GM12878 (cell line): ENCODE data around the gene TMX3. TPM values are rescaled to one million over a fixed set of nuclear protein-coding genes. Genes with fewer than 3 reads are reported as not detected.

Source experiments
- ATAC-seq: fragments of 200-7000 bp; cut with Tn5 transposase; 3 replicates; pipeline ENCODE4 v1.9.1; 2020; ENCODE audit warnings: mild to moderate bottlenecking, moderate library complexity
- BruUV-seq: library from RNA; stranded (reverse); fragments of 400-500 nt; replicated peaks from 2 replicates; lab custom pipeline; 2021; lab: Mats Ljungman, UMichigan
- CTCF ChIA-PET: fragments of 300-600 bp; sonication (Branson Sonifier 250); formaldehyde crosslinking; extraction: SDS; loops from one replicate; lab custom pipeline; 2021; ENCODE audit warnings: inconsistent platforms; lab: Yijun Ruan, JAX
- POLR2A ChIA-PET: fragments of 350-600 bp; formaldehyde crosslinking; extraction: SDS; loops from one replicate; lab custom pipeline; 2021; ENCODE audit warnings: inconsistent platforms; lab: Charles Lee
- RAD21 ChIA-PET: fragments of 300-600 bp; sonication (Branson Sonifier 250); formaldehyde crosslinking; loops from one replicate; lab custom pipeline; 2023; ENCODE audit warnings: antibody characterized with exemption; ENCODE audit not compliant: unreplicated experiment; lab: Charles Lee
- SMC1A ChIA-PET: fragments of 300-600 bp; sonication (Branson Sonifier 250); formaldehyde crosslinking; loops from one replicate; lab custom pipeline; 2023; ENCODE audit not compliant: unreplicated experiment, uncharacterized antibody; lab: Charles Lee
- DNase-seq: peaks from one replicate; pipeline ENCODE4 v3.0.0-alpha.2; 2011; ENCODE audit warnings: low read depth, low spot score
- FAIRE-seq: peaks from 3 replicates; lab custom pipeline; 2011; peaks lifted over from hg19 to GRCh38; lab: Jason Lieb, UNC
- H2AFZ ChIP-seq: 2 replicates; pipeline ENCODE4 v1.6.0; 2011; ENCODE audit warnings: low read depth, low read length, control low read depth; ENCODE audit not compliant: control insufficient read depth
- H3K27ac ChIP-seq: 2 replicates; pipeline ENCODE4 v1.5.1; 2011; ENCODE audit warnings: control low read depth; ENCODE audit not compliant: control insufficient read depth, insufficient read depth
- H3K27me3 ChIP-seq, 2 experiments: replicated peaks in 1 of 2; 2 replicates each; pipeline versions ENCODE4 v1.6.0 to v1.6.1; 2011; ENCODE audit warnings: low read length in 1 of 2; ENCODE audit not compliant: control insufficient read depth in 2 of 2, insufficient read depth in 2 of 2
- H3K36me3 ChIP-seq, 2 experiments: 2 replicates each; pipeline ENCODE4 v1.5.1; 2011; ENCODE audit warnings: low read length in 1 of 2; ENCODE audit not compliant: control insufficient read depth in 2 of 2, insufficient read depth in 2 of 2
- H3K4me1 ChIP-seq: 2 replicates; pipeline ENCODE4 v1.6.1; 2011; ENCODE audit warnings: mild to moderate bottlenecking, low read length, moderate library complexity, mixed read lengths; ENCODE audit not compliant: control insufficient read depth, insufficient read depth
- H3K4me2 ChIP-seq: 2 replicates; pipeline ENCODE4 v1.6.0; 2011; ENCODE audit warnings: control low read depth; ENCODE audit not compliant: control insufficient read depth, insufficient read depth
- H3K4me3 ChIP-seq: fragments of 200-600 bp; sonication (generic); 2 replicates; pipeline ENCODE4 v1.5.1; 2016
- H3K79me2 ChIP-seq: 2 replicates; pipeline ENCODE4 v1.6.0; 2011; ENCODE audit warnings: low read length; ENCODE audit not compliant: control insufficient read depth, insufficient read depth
- H3K9ac ChIP-seq: 2 replicates; pipeline ENCODE4 v1.8.0; 2011; ENCODE audit warnings: low read length, control low read depth, mixed read lengths; ENCODE audit not compliant: control insufficient read depth, insufficient read depth
- H3K9me3 ChIP-seq: replicated peaks from 3 replicates; pipeline ENCODE4 v1.5.1; 2011; ENCODE audit warnings: mild to moderate bottlenecking, low read length; ENCODE audit not compliant: control insufficient read depth, insufficient read depth
- H4K20me1 ChIP-seq: 2 replicates; pipeline ENCODE4 v1.6.0; 2011; ENCODE audit not compliant: control insufficient read depth, insufficient read depth
- CBFB ChIP-seq: IDR thresholded peaks from 2 replicates; pipeline ENCODE4 v1.6.1; 2016; ENCODE audit warnings: antibody characterized with exemption, low read depth
- CHD4 ChIP-seq: fragments of 200-600 bp; sonication (generic); IDR thresholded peaks from 2 replicates; pipeline ENCODE4 v1.6.1; 2016; ENCODE audit warnings: mild to moderate bottlenecking
- EED ChIP-seq: sonication (generic); IDR thresholded peaks from 2 replicates; pipeline ENCODE4 v1.6.1; 2016; ENCODE audit warnings: antibody characterized with exemption, low read depth
- HCFC1 ChIP-seq: fragments of 150-350 bp; IDR thresholded peaks from 2 replicates; pipeline ENCODE4 v1.6.1; 2014; ENCODE audit warnings: low read length
- IKZF2 ChIP-seq, 2 experiments: fragments of 450-650 bp; IDR thresholded peaks; 2 replicates each; pipeline ENCODE4 v1.6.1; 2017; ENCODE audit warnings: mild to moderate bottlenecking in 2 of 2, moderate library complexity in 2 of 2
- LARP7 ChIP-seq: fragments of 450-650 bp; IDR thresholded peaks from 2 replicates; pipeline ENCODE4 v1.6.1; 2017; ENCODE audit warnings: mild to moderate bottlenecking
- NBN ChIP-seq: fragments of 450-650 bp; IDR thresholded peaks from 2 replicates; pipeline ENCODE4 v1.6.1; 2016
- NFIC ChIP-seq: IDR thresholded peaks from 2 replicates; pipeline ENCODE4 v1.6.1; 2012; ENCODE audit warnings: low read depth, mild to moderate bottlenecking, inconsistent platforms, low read length, moderate library complexity
- PML ChIP-seq: IDR thresholded peaks from 2 replicates; pipeline ENCODE4 v1.6.1; 2012; ENCODE audit warnings: low read length, inconsistent platforms
- SMAD1 ChIP-seq: fragments of 450-650 bp; IDR thresholded peaks from 2 replicates; pipeline ENCODE4 v1.6.1; 2018; ENCODE audit warnings: mild to moderate bottlenecking, low read depth; ENCODE audit not compliant: partially characterized antibody
- SMARCA5 ChIP-seq: fragments of 450-650 bp; IDR thresholded peaks from 2 replicates; pipeline ENCODE4 v1.6.1; 2017; ENCODE audit warnings: mild to moderate bottlenecking
- SPI1 ChIP-seq: IDR thresholded peaks from 2 replicates; pipeline ENCODE4 v1.6.1; 2011; ENCODE audit warnings: low read depth, mild to moderate bottlenecking, low read length, moderate library complexity, borderline replicate concordance; ENCODE audit not compliant: insufficient read depth
- SRF ChIP-seq, 2 experiments: IDR thresholded peaks; 2 replicates each; pipeline ENCODE4 v1.6.1; 2011; ENCODE audit warnings: low read depth in 2 of 2, low read length in 2 of 2, mild to moderate bottlenecking in 1 of 2, moderate library complexity in 1 of 2
- TCF12 ChIP-seq: IDR thresholded peaks from 2 replicates; pipeline ENCODE4 v1.6.1; 2011; ENCODE audit warnings: low read depth, mild to moderate bottlenecking, low read length
- ZNF622 ChIP-seq: fragments of 450-650 bp; IDR thresholded peaks from 2 replicates; pipeline ENCODE4 v1.6.1; 2017; ENCODE audit warnings: mild to moderate bottlenecking, inconsistent platforms
- WGBS: methylation state at CpG from one replicate; pipeline ENCODE4 v1.1.6; 2016; ENCODE audit warnings: low lambda C conversion rate; ENCODE audit not compliant: insufficient replicate concordance, insufficient coverage; ENCODE audit errors: missing lambda C conversion rate; 5-methylcytosine and 5-hydroxymethylcytosine counted together
- in situ Hi-C: fragments of 300-500 bp; cut with MboI; formaldehyde crosslinking; loops from 9 replicates; pipeline ENCODE4 v1.14.3; 2018; ENCODE audit warnings: mixed read lengths
- intact Hi-C: fragments of 100-400 bp; cut with micrococcal nuclease; formaldehyde crosslinking; loops from one replicate; pipeline ENCODE4 v1.14.2; 2022; ENCODE audit not compliant: unreplicated experiment
- polyA plus RNA-seq, 11 experiments: library from polyadenylated mRNA; depleted of rRNA in 4 of 11; unstranded in 6 of 11; stranded (reverse) in 5 of 11; fragments of >200 nt; fragmentation: Nextera tagmentation in 4 of 11; fragmentation: Illumina TruSeq in 1 of 11; extraction: Ambion mirVana in 4 of 11; extraction: Trizol in 1 of 11; gene quantifications; 1 replicate in 1 of 11; 2 replicates in 10 of 11; pipeline versions ENCODE4 v1.2.1 to v1.2.3, GENCODE V29; 2011 to 2016; ENCODE audit warnings: inconsistent platforms in 2 of 11, missing spikeins in 2 of 11, low read depth in 1 of 11
- total RNA-seq, 4 experiments: library from RNA; depleted of rRNA in 3 of 4; stranded (reverse); fragments of >200 nt in 3 of 4; fragmentation: Illumina TruSeq in 1 of 4; extraction: Trizol in 1 of 4; gene quantifications; 2 replicates each; pipeline versions ENCODE4 v1.2.1 to v1.2.3, GENCODE V29; 2013 to 2021
- TF ChIP-seq, protein P1 (sequence below): IDR thresholded peaks from 2 replicates; pipeline ENCODE4 v1.6.1; 2012; ENCODE audit warnings: low read length, inconsistent platforms

TMX3 gene
- total and polyA plus RNA-seq, 10 of the 15 experiments (the other 5 are each of a cell fraction or from before 2014, with no cell fraction given) = 14.2 to 85.6 (median 29.7) TPM

DNA sequence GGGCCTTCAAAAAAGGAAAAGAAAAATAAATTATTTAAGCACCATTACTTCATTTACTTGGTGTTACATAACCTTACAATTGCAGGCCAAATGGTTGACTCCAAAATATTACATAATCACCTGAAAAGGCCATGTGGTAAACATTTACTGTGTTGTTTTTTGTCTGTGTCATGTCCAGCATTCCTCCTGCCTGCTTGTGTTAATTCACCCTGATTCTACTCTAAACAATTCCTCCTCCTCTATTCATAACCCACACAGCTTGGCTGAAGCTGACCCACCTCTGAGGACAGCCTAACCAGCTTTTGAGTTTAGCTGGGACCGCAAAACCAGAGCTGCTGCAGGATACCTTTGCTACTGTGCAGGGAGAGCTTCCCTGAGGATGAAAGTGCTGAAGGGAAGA is 35.4 kb downstream of the TMX3 start:
- no peak for TF ChIP-seq SMARCA5
- no peak for TF ChIP-seq PML
- no peak for TF ChIP-seq IKZF2 (IDR thresholded peaks at IDR 0.05)
- TF ChIP-seq EED = no peak
- TF ChIP-seq SPI1 = no peak
- no peak for TF ChIP-seq NBN
- no peak for TF ChIP-seq HCFC1
- TF ChIP-seq, protein P1, sequence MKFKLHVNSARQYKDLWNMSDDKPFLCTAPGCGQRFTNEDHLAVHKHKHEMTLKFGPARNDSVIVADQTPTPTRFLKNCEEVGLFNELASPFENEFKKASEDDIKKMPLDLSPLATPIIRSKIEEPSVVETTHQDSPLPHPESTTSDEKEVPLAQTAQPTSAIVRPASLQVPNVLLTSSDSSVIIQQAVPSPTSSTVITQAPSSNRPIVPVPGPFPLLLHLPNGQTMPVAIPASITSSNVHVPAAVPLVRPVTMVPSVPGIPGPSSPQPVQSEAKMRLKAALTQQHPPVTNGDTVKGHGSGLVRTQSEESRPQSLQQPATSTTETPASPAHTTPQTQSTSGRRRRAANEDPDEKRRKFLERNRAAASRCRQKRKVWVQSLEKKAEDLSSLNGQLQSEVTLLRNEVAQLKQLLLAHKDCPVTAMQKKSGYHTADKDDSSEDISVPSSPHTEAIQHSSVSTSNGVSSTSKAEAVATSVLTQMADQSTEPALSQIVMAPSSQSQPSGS = no peak
- no peak for TF ChIP-seq LARP7
- TF ChIP-seq TCF12 = no peak
- no peak for TF ChIP-seq SMAD1
- no peak for TF ChIP-seq ZNF622
- TF ChIP-seq CBFB = no peak
- TF ChIP-seq NFIC = no peak
- no peak for TF ChIP-seq CHD4
- TF ChIP-seq SRF (IDR thresholded peaks at IDR 0.05; ENCODE audit: low read depth in 2 of 2, low read length in 2 of 2) = no peak
- in situ Hi-C loops = no loop called here
- FAIRE-seq (no peak), ATAC-seq (no peak), DNase-seq (no peak)
- POLR2A ChIA-PET = no interaction called here
- Histone ChIP-seq H3K4me3 (no peak overlapping the region), H3K27ac (no peak overlapping the region), H3K9ac (no peak overlapping the region), H3K27me3 (no peaks in the 10 kb centered on the region), H3K4me1 (no peaks in the 10 kb centered on the region), H4K20me1 (no peaks in the 10 kb centered on the region), H3K79me2 (no peaks in the 10 kb centered on the region), H2AFZ (no peak overlapping the region), H3K4me2 (no peak overlapping the region), H3K9me3 (no peaks in the 10 kb centered on the region), H3K36me3 (peaks cover 0 to 24% of the 10 kb centered on the region in 2 experiments; a peak in 3 of 4 replicates)
- WGBS = 100% methylated on average over 1 of the region's 1 CpG
- SMC1A ChIA-PET = no interaction called here
- CTCF ChIA-PET = no interaction called here
- intact Hi-C loops = no loop called here
- BruUV-seq = no TSS peak
- RAD21 ChIA-PET = no interaction called here
